T-helper 1 cell (primary cell): ENCODE results near the gene PTPRD.

ENCODE experiments used
- DNase-seq, 5 donors: peaks; one replicate each; pipeline ENCODE4 v3.0.0-alpha.2; 2012 to 2020

PTPRD gene

DNA sequence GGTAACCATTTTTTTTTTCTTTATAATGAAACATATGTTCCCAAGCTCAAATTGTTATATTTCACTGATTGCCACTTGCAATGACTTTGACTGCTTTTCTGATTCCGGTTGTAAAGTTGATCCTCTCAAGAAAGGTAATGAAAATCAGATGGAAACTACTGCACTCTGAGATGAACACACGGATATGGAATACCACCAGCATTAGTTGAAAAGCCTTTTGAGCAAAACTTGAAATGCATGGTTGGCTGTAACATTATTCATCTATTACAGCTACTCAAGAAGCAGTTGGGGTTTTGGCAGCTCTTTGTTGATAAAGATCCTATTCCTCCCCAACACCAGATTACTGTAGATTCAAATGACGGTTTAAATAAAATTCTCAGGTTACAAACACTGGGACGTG is 2221.7 kb downstream of the PTPRD start:
- DNase-seq, result no peak

DNA sequence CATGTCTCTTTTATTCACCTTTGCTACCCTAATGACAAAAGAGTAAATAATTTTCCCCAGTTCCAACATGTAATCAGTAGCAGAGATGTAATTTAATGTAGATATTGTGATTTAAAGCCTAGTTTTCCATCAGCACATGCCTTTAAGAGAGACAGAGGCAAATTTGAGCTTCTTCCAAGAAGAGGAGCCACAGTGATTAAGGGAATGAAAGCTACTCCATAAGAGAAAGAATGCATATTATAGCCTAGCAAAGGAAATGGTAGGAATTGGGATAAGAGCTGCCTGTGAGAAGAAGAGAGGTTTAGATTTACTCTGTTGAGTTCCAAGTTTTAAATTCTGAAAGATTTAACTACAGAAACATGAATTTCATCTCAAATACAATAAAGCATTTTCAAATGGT is 2222.2 kb downstream of the PTPRD start:
- no peak for DNase-seq

DNA sequence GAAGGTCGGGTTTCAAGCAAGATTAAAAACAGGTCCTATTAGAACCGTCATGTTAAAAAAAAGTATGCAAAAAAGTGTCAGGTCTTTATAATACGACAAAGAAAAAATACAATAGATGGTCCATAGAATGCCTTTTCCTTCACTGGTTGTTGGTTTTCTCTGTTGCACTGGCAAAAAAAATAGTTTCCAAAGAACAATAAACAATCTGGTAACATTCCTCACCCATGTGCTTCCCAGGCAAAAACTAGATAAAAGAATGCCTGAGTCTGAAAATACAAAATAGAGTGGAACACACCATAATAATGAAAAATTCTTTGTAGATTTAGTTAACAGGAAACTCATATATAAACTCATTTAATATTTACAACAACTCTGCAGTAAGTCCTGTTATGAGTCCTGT is 2223.3 kb downstream of the PTPRD start:
- no peak for DNase-seq

DNA sequence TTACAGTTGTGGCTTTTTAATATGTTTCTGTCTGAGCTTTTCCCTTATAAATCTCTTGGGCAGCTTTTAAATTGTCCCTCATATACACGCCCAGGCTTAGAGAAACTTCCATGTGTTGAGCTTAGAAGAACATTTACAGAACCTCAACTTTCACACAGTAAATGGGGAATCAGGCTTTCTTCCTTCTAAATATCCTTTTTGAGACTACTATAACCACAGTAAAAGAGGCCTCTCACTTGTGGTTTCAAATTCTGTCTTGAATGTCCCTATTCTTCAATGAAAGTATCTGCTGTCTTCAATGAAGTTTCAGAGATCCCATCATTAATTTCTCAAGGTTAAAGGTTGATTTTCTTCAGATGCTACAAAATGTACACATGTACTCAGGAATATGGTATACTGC is 2224.7 kb downstream of the PTPRD start:
- no peak for DNase-seq

DNA sequence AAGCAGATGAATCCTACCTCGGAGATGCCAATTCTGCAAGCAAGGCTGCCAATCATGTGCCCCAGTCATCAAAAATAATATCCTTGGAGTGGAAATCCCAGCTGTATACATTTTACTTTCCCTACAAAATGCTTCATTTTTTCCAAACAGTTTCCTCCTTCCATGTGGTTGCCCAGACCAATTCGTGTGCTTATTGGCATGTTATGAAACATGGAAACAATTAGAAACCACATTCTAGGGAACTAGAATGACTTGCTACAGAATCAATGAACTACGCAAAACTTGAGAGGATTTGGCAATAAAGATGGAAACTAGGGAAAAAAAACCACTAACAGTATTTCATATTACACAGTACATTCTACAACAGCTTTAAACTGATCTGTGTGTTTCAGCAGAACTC is 2228.7 kb downstream of the PTPRD start:
- DNase-seq, result no peak

DNA sequence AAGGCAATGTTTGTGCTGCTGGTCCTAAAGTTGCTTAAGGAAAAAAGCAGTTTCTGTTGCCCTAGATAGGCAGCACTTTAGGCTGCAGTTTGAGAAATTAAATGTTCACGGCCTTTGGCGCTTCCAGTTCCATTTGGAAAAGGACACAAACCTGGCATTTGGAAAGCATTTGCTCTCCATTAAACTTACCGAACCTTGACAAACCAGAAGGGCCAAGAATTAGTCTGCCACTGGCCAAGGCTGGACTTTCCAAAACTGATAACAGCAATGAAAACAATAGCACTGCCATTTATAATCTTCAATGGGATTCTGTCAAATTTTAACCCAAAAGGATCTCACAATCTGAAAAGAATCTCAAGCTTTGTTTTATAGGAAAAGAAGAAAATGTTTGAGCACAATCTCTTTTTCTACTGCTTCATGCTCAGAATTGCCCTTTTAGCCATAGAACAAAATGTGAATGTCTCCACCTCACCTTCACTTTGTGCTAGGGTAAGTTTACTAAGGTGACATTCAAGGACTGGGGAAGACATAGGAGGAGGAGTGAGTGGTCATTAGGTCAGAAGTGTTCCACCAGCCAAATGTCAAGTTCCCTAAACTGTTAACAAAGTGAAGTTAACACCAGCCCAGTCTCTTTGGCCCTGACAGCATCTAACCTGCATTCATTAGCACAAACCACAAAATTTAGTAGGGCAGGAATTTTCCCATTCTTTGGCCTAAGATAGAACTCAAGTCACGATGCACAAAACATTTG is 2229.8 kb downstream of the PTPRD start:
- no peak for DNase-seq

DNA sequence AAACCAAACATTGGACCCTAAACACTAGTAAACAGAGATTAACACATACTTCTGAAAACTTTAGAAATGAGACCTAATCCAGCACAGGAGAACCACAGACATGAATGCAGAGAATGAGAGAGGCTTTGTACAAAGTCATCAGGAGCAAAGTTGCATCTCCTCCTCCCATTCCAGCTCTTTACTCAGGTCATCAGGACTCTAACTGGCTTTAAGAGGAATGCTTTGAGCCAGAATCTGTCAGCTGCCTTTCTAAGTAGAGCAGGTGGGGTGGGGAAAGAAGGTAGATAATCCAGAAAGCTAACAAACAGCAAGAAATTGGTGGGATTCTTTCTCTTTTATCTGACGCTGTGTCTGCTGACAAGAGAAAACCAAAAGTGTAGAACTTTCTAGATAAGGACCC is 2230.5 kb downstream of the PTPRD start:
- no peak for DNase-seq

DNA sequence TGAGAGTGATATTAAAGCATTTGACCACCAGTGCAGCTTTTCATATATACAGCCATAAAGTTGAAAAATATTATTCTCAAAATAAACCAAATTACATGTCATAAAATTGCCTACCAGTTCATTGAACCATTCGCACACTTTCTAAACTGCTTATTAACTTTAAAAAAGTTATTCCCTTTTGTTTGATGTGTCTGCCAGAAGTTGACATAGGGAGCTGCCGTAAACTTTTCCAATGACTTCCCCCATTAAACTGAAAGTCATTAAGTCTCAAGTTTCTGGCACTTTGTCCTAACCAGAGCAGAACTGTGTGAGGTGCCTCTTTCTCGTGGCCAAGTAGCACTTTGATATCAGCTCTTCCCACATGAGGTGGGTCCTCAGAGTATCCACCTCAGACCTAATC is 2231.2 kb downstream of the PTPRD start:
- no peak for DNase-seq

DNA sequence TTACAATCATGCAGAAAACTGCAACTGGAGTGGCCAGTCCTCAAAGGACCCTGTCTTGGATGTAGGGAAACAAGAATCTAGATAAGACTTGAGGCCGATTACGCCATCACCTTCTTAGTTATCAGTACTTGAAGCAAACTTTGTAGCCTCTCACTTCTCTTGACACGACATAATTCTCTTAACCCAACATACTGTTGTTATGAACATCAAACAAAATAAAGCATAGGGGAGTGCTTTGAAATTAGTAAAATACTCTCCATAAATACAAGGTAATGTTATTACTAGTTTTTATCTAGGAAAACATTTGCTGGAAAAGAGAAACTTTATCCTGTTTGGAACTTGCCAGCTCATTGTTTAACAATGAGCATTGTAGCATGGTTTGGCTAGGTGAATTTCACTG is 2238.3 kb downstream of the PTPRD start:
- DNase-seq, result no peak

DNA sequence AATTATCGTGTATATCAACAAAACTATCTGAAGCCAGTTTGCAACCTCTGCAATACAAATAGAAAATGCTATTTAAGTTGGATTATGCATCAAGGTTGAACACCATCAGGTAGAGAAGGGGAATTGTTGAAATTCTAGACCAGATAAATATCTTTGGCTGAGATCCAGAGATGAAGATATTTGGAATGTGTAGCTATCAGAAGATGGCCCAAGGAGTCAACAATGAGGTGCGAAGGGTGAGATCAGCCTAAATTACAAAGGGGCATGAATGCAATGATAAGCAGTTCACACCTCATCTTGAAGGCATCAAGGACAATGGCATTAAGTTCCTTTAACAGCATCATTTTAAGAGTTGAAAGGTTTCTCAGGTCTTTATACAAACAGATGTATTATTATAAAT is 2241.1 kb downstream of the PTPRD start:
- DNase-seq, result no peak

DNA sequence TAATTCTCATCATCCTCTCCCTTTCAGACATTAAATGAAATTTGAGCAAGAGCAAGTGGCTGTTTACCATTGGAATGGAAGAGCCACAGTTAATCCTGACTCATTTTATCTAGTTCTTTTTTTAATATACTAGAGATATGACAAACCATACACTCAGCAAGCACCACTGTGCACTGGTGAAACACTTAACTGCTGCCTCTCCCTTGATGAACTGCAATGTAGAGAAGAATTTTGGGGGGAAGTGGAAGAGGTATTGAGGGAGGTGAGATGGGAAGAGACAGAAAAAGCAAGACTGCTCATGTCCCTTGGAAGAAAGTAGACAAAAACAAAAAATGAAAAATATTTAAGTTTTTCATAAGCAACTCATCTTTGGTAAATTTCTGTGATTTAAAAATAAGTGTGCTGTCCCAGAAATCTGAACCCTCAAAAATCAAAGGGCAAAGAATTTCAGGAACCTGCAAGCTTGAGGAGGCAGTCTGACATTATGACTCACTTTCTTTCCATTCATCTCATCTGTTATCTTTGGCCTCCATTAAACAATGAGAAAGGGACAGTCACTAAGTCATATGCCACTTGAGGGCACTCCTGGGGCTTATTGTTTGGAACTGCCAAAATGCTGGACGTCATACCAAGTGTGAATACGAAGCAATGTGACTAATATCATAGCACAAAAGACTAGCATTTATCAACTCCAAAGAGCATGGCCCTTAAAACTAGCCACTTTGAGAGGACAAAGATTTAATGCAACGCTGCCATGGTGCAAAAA is 2246.5 kb downstream of the PTPRD start:
- no peak for DNase-seq

DNA sequence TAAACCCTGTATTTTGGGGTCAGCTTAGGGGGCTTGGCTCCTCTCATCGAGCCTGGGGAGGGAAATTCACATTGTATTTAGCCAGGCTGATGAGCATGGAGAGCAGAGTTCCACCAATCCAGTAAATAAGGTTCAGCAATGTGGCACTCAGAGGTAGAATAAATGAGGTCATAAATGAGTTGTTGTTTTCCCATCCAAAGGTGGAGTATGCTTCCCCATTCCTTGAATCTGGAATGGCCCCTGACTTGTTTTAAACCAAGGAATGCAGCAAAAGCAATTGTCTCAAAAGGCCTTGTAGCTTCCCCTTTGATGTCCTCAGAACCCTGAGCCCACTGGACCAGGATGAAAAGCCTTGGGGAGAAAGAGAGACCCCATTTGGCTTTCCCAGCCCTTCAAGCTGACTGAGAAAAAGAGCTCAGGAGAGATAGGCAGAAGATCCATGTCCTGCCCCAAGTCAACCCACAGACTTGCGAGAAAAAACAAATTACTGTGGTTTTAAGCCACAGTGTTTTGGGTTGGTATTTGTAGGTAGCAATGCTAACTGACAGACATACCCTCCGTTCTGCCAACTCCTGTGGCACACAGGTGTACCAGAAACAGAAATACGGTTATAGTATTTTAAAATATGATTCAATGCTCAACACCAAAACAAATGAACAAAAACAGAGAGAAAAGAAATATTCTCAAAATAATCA is 2247.2 kb downstream of the PTPRD start:
- DNase-seq, result no peak

DNA sequence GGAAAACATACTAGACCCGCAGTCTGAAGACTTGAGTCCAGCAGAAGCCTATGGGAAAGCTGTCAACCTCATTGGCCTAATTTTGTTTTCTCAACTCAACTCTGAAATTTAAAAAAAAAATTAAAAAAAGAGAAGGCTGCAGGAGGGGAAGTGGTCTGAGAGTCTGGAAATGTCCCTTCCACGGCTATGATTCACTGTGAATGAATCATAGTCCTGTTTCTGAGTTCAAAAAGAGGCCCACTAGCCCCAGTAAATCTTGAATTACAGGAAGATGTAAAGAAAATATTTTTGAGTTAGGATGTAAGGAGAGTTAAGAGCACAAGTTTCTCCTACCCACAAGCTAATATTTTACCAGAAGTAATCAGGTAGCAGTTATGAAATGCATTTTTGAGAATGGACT is 2247.8 kb downstream of the PTPRD start:
- DNase-seq, result no peak

DNA sequence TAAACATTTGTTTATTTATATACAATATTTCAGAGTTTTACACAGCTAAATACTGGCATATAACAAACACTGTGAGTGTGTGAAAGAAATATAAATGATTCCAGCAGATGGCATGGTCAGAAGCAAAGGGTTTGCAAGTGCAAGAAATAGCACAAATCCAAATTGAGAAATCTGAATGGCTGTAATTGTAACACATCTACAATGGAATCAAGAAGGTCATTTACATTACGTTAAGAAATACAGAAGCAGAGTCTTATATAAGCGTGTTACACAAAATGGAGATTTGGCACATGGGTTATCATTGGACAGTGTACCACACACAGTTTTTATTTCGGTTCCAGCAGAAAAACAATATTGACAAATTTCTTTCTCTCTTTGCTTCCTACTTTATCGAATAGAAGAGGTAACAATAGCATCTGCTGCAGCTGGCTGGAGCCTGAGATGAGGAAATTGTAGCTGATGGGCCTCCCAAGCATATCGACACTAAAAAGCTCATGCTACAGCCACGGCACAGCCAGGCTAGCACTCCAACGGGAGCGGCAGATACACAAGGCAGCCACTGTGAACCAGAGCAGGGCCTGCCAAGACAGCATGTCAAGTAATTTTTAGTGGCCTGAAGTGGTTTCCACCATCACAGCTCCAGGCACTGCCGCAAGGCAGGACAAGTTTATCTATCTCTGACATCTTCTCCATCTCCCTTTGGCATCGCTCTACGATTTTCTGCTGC is 2248.6 kb downstream of the PTPRD start:
- DNase-seq, result no peak

DNA sequence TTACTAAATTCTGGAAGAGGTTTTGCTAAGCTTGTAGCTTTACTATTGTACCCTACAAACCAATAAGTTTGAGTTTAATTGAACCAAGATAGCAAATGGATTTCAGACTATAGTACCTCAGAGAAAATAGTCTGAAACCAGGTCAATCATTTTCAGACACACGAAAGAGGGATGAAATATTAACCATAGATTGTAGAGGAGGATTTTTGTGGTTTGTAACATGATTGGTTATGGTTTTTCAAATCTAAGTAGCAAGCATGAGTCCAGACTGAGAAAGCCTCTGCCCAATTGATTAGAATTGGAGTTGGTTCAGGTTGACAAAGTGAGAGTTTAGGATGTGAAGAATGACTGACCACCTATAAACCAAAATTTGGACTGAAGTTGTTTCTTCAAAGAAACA is 2250.6 kb downstream of the PTPRD start:
- no peak for DNase-seq

DNA sequence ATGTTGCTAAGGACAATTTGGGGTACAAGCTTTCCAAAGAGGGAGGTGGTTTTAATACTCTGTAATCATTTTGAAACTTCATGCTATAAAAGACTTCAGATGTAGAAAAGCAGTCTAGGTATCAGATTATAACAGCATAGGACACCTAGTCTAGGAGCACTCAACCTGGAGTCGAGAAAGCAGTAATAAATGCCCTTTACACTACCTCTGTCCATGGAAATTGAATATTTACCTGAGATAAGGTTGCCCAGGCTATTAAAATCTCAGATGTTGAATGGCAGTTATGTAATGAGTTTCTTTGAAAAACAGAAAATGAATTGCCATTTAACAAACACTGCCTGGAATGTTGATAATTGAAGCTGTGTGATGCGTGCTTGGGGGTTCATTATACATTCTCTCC is 2251.4 kb downstream of the PTPRD start:
- no peak for DNase-seq

DNA sequence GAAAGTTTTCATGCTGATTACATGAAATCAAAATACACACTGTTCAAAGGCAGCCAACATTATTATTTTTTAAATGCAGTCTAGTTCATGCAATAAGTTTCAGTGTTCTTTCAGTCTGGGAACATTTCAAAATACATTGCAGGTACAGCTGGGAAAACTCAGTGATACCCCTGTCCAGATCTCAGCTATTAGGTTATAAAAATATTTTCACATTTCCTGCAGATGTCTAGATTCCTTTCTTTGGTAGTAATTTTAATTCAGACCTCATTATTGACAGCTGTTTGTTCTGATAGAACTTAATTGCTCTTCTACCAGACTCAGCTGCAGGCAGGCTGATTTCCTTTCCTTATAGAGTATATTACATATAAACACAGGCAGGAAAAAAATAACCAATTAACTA is 2256.4 kb downstream of the PTPRD start:
- no peak for DNase-seq

DNA sequence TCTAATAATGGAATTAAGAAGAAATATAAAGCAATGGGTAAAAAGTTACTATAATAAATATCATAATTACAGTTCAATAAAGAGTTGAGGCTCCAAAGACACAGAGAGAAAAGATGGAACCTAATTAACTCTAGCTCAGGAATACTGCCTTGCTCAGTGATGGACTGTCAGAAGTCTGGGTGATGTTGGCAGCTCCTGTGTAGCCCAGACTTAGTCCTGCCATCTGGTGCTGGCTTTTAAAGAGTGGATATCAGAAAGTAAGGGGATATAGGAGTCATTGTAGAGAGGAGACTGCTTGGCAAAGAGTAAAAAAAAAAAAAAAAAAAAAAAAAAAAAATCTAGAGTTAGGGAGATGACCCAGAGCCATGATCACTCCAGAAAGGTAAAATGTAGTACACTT is 2261.4 kb downstream of the PTPRD start:
- DNase-seq, result no peak

DNA sequence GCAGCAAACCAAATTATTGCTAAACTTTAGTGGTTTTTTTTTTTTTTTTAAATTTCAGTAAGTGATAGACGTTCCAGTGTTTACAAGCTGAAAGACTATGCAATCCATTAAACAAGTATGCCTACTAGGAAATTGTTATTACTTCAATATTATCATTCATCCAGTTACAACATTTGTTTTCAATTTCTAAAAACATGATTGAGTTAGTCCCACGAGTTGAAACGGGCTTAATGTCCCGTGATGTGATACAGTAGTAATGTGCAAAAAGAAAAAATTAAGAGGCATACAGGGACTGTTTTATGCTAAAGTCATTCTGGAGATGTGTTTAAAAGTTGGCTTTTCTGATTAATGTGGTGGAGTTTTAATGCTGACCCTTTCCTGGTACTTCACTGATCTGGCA is 2262.9 kb downstream of the PTPRD start:
- no peak for DNase-seq

DNA sequence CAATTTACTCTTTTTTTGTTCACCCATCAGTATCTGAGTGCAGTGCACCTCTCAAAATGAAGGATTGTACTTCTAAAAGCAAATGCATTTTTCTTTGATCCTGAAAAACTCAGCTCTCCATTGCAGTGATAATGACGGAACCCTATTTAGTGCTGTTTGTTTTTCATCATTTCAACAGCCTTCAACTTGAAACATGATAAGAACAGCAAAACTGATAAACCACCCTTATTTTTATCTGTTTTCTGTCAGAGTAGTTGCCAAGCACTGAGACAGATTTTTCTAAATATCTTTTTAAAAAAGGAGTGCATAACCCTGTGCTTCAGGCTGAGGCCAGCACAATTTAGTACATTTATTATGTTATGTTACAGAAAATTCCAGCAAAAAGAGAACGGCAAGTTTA is 2263.4 kb downstream of the PTPRD start:
- DNase-seq, result no peak

DNA sequence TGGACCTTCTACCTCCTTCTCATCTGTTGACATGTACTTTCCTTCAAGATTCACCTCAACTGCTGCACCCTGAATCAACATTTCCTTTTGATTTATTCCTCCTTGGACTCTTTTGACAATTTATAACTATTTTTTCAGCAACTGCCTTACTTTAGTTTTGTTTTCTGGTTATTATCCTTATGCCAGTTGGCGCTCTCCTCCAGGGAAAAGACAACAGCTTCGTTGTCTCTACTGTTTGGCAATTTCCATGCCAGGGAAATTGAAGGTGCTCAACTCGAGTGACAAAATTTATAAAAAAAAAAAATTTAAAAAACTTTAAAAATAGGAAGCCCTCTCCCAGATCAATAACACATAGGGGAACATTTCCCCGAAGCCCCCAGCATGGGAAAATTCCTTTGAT is 2264.0 kb downstream of the PTPRD start:
- DNase-seq, result no peak

DNA sequence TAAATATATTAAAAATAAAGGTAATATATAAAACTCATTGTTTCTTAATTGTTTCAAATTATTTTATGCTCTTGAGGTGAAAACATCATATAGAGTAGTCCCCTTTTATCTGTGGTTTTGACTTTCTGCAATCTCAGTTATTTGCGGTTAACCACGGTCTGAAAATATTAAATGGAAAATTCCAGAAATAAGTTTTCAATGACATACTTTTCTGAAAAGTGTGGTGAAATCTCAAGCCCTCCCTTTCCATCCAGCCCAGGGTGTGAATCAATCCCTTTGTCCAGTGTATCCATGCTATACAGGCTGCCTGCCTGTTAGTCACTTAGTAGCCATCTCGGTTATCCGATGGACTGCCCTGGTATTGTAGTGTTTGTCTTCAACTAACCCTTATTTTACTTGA is 2266.5 kb downstream of the PTPRD start:
- DNase-seq, result no peak

DNA sequence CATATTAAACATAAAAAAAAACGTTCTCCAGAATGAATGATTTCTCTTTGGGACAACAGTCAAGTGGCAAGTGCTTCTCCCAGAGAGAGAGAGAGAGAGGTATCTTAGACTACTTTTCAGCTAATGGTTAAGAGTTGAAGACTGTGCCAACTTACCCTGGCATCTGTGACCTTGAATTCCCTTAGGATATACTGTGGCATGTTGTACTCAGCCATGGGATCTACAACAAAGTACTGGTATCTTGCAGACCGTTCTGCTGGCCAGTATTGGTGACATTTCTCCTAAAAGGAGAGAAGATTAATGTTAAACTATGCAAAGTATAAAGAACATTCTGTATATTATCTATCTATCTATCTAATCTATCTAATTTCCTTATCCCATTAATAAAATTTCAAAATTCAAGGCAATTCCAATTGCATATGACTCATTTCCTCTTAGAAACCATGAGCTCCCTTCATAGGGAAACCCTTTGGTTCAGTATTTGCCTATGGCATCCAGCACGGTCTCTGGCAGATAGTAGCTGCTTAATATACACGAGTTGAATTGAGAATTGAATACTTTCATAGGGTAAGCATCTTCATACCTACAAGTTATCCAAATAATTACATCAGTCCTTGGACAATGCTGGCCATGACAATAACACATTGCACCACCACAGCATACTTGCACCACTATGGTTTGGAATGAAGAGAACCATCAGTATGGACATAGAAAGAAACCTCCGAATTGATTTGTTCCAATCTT is 2273.9 kb downstream of the PTPRD start:
- DNase-seq, result no peak
